Endodermal cell (in vitro differentiated cells): ENCODE measurements around the gene HOXD4. TPM values are rescaled to one million over a fixed set of nuclear protein-coding genes. Genes with fewer than 3 reads are reported as not detected.

Experiments
- DNase-seq: peaks from one replicate; pipeline ENCODE4 v3.0.0-alpha.2; 2017
- H3K27ac ChIP-seq: 2 replicates; pipeline ENCODE4 v1.5.1; 2013; ENCODE audit warnings: mild to moderate bottlenecking, low read depth, low read length, moderate library complexity
- H3K27me3 ChIP-seq: 2 replicates; pipeline ENCODE4 v1.6.1; 2013; ENCODE audit warnings: mild to moderate bottlenecking, low read length, moderate library complexity; ENCODE audit not compliant: insufficient read depth, control insufficient read depth, poor library complexity, severe bottlenecking
- H3K36me3 ChIP-seq: 2 replicates; pipeline ENCODE4 v1.7.0; 2013; ENCODE audit warnings: mild to moderate bottlenecking, low read length, moderate library complexity; ENCODE audit not compliant: control insufficient read depth, insufficient read depth
- H3K4me1 ChIP-seq: one replicate; pipeline ENCODE4 v1.7.0; 2013; ENCODE audit warnings: low read length; ENCODE audit not compliant: control insufficient read depth, insufficient read depth
- H3K4me3 ChIP-seq: 2 replicates; pipeline ENCODE4 v1.5.1; 2013; ENCODE audit warnings: mild to moderate bottlenecking, low read length, moderate library complexity
- H3K9ac ChIP-seq: 2 replicates; pipeline ENCODE4 v1.6.1; 2013; ENCODE audit warnings: mild to moderate bottlenecking, low read length, moderate library complexity; ENCODE audit not compliant: poor library complexity, severe bottlenecking; ENCODE audit errors: extremely low read depth
- H3K9me3 ChIP-seq: 2 replicates; pipeline ENCODE4 v1.6.1; 2013; ENCODE audit warnings: mild to moderate bottlenecking, low read length, moderate library complexity; ENCODE audit not compliant: control insufficient read depth
- H3K27ac Mint-ChIP-seq: 2 replicates; pipeline ENCODE4 v1.8.0; 2020; ENCODE audit warnings: mixed read lengths
- H3K27me3 Mint-ChIP-seq: 2 replicates; pipeline ENCODE4 v1.8.0; 2021; ENCODE audit warnings: mild to moderate bottlenecking, mixed read lengths; ENCODE audit not compliant: insufficient read depth
- H3K36me3 Mint-ChIP-seq: 2 replicates; pipeline ENCODE4 v1.8.0; 2020; ENCODE audit warnings: low read depth, mixed read lengths
- H3K4me1 Mint-ChIP-seq: 2 replicates; pipeline ENCODE4 v1.8.0; 2020; ENCODE audit warnings: mixed read lengths
- H3K4me3 Mint-ChIP-seq: 2 replicates; pipeline ENCODE4 v1.8.0; 2020; ENCODE audit warnings: mild to moderate bottlenecking, moderate library complexity, mixed read lengths
- H3K9me3 Mint-ChIP-seq: 2 replicates; pipeline ENCODE4 v1.8.0; 2020; ENCODE audit warnings: mild to moderate bottlenecking, mixed read lengths
- WGBS, 2 experiments: methylation state at CpG; one replicate each; pipeline versions ENCODE4 v1.1.5 to v1.1.7; 2013; ENCODE audit warnings: missing lambda C conversion rate in 2 of 2, mixed read lengths in 1 of 2; ENCODE audit not compliant: insufficient coverage in 1 of 2, insufficient read length in 1 of 2; 5-methylcytosine and 5-hydroxymethylcytosine counted together
- long read RNA-seq, 4 experiments: library from polyadenylated mRNA in 2 of 4; library from RNA in 1 of 4; library from capped mRNA in 1 of 4; stranded (forward) in 3 of 4; unstranded in 1 of 4; transcript quantifications; one replicate each; pipeline ENCODE4 v2.0.0, GENCODE V29; 2020 to 2021; ENCODE audit warnings: inconsistent platforms in 1 of 4
- polyA plus RNA-seq, 2 experiments: library from polyadenylated mRNA; stranded (reverse); fragments of 50-300 nt; gene quantifications; one replicate each; pipeline ENCODE4 v1.2.3, GENCODE V29; 2013
- total RNA-seq, 2 donors: library from RNA; stranded (reverse); fragmentation: NEBNext Ultra II Directional in 1 of 2; extraction: Animal tissue kit (Norgen Biotek cat#: 25700) in 1 of 2; gene quantifications; 2 replicates in 1 of 2; 3 replicates in 1 of 2; pipeline ENCODE4 v1.2.1, GENCODE V29; 2021
- TF ChIP-seq, protein P1 (sequence below): fragments of 200-600 bp; sonication (generic); conservative IDR thresholded peaks from 2 replicates; pipeline ENCODE4 v1.5.0; 2021; ENCODE audit warnings: antibody characterized with exemption, mild to moderate bottlenecking

HOXD4 gene
- total RNA-seq: not detected
- polyA plus RNA-seq (2013, experiment 1 of 2): 23.7 TPM
- 13.2 TPM for polyA plus RNA-seq (2013, experiment 2 of 2)
- long read RNA-seq, experiment 1: 0 reads
- long read RNA-seq, experiment 2: 0 reads
- long read RNA-seq, experiment 3: 0 reads
- long read RNA-seq, experiment 4: 0 reads

- Histone ChIP-seq H3K9me3 (no peaks in the 10 kb centered on the region), H3K27me3 (peaks cover 100% of the 10 kb centered on the region), H3K4me3 (peak within 1 kb of the TSS; percentile 53), H3K27ac (no peak within 1 kb of the TSS), H3K9ac (no peak within 1 kb of the TSS), H3K4me1 (no peaks in the 10 kb centered on the region), H3K36me3 (no peaks in the 10 kb centered on the region)
- Mint-ChIP-seq H3K9me3 (no peaks in the 10 kb centered on the region), H3K4me3 (peak within 1 kb of the TSS; percentile 38), H3K27ac (no peak within 1 kb of the TSS), H3K4me1 (peaks cover 8% of the 10 kb centered on the region), H3K36me3 (no peaks in the 10 kb centered on the region), H3K27me3 (peaks cover 100% of the 10 kb centered on the region)
- TF ChIP-seq, protein P1, sequence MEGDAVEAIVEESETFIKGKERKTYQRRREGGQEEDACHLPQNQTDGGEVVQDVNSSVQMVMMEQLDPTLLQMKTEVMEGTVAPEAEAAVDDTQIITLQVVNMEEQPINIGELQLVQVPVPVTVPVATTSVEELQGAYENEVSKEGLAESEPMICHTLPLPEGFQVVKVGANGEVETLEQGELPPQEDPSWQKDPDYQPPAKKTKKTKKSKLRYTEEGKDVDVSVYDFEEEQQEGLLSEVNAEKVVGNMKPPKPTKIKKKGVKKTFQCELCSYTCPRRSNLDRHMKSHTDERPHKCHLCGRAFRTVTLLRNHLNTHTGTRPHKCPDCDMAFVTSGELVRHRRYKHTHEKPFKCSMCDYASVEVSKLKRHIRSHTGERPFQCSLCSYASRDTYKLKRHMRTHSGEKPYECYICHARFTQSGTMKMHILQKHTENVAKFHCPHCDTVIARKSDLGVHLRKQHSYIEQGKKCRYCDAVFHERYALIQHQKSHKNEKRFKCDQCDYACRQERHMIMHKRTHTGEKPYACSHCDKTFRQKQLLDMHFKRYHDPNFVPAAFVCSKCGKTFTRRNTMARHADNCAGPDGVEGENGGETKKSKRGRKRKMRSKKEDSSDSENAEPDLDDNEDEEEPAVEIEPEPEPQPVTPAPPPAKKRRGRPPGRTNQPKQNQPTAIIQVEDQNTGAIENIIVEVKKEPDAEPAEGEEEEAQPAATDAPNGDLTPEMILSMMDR: no peak
- WGBS, 2 experiments: 5 to 6% methylated on average over 16 to 55 of the region's 55 CpGs
- DNase-seq: peak; percentile 78
Observed at GRCh38 chr2:176151442-176152287, at the start of gene HOXD4. Gene HOXD4, plus strand, starts transcription at chr2:176151550. Its CDS starts 84 bp downstream, at chr2:176151634.

DNA sequence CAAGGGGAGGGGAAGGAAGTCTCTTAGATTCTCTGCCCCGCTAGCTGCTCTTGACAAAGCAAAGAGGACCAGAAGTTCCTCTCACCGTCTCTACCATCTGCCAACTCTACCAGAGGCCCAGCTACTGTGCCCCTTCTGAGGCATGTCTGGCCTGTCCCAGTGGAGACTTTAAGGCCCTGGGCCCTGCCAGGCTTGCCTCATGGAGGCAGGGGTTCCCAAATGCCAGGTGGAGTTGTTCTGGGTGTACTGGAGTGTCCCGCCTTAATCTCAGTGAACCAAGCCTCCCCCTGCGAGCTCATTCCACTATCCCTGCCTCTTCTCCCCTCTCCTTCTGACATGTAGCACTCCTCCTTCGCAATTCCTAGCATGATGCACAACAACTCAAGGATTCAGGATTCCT lies 49.5 kb upstream of the HOXD4 start:
- Histone ChIP-seq H3K9ac (no peak overlapping the region), H3K27ac (no peak overlapping the region), H3K9me3 (no peaks in the 10 kb centered on the region), H3K4me3 (no peak overlapping the region), H3K4me1 (no peaks in the 10 kb centered on the region), H3K36me3 (no peaks in the 10 kb centered on the region), H3K27me3 (peaks cover 100% of the 10 kb centered on the region)
- TF ChIP-seq, protein P1: no peak
- peaks cover 41% of the 10 kb centered on the region for H3K4me1 Mint-ChIP-seq
- peak; percentile 39 for DNase-seq
- no peaks in the 10 kb centered on the region for H3K9me3 Mint-ChIP-seq
- WGBS, 2 experiments: 20 to 35% methylated on average over 1 to 5 of the region's 5 CpGs
- H3K27ac Mint-ChIP-seq: no peak overlapping the region
- no peaks in the 10 kb centered on the region for H3K36me3 Mint-ChIP-seq
- peaks cover 99% of the 10 kb centered on the region for H3K27me3 Mint-ChIP-seq
- H3K4me3 Mint-ChIP-seq: no peak overlapping the region

DNA sequence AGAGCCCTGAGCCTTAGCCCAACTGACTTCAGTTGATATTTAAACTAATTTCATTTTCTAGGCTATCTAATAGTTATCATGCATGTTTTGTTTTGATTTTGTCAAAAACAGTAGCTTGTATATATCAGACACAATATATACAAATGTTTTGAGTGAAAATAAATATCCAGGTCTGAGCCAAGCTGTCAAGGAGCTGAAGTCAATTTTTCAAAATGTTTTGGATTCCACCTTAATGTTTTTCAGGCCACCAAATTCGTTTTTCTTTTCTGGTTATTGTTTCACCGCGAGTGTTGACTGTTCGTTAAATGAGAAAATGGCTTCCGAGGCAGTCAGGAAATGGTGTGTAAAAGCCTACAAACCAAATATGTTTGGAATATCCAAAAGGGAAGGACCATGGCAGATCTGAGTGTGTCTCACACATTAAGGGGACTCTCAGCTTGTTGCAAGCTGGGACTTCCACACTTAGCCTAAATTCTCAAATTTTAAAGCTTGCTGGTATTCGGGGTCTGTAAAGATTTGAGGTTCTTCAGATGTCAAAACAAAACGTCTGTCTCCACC lies 49.0 kb upstream of the HOXD4 start:
- Histone ChIP-seq H3K27ac (no peak overlapping the region), H3K4me3 (no peak overlapping the region), H3K9me3 (no peaks in the 10 kb centered on the region), H3K36me3 (no peaks in the 10 kb centered on the region), H3K9ac (no peak overlapping the region), H3K27me3 (peaks cover 100% of the 10 kb centered on the region), H3K4me1 (no peaks in the 10 kb centered on the region)
- Mint-ChIP-seq H3K4me3 (no peak overlapping the region), H3K27ac (no peak overlapping the region), H3K27me3 (peaks cover 99% of the 10 kb centered on the region), H3K36me3 (no peaks in the 10 kb centered on the region), H3K9me3 (no peaks in the 10 kb centered on the region), H3K4me1 (peaks cover 41% of the 10 kb centered on the region)
- 21 to 22% methylated on average over 7 of the region's 7 CpGs for WGBS, 2 experiments
- no peak for DNase-seq
- TF ChIP-seq, protein P1: no peak
